ENCODE data around the gene EEF2K. TPM values are rescaled to one million over a fixed set of nuclear protein-coding genes. Genes with fewer than 3 reads are reported as not detected.
A peak's percentile ranks its signal among the peaks of the same experiment; 100 is the strongest.

EEF2K gene
- total and polyA plus RNA-seq, 2 of the 13 experiments (the other 11 are each of a cell fraction or from before 2014, with no cell fraction given): 22.0 to 23.8 TPM

DNA sequence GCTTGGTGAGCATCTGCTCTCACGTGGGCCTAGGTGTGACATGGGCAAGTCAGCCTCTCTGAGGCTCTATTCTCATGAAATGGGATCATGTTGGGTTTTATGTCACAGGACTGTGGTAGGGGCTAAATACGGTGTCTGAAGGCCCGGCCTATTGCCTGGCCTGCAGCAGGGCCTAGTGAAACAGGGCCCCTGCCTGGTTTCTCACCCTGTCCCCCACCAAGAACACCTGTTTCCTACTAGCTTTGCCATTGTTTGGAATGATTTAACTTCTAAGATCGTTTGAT, 120.2 kb downstream of the EEF2K start:
- H3K79me2 ChIP-seq (ENCODE audit: insufficient read depth, low read length): peaks cover 11% of the 10 kb centered on the region
- no peaks in the 10 kb centered on the region for H3K9me3 ChIP-seq (ENCODE audit: low read length)
- ChIA-PET CTCF (ENCODE audit: low intra/inter-chr PET ratio, low total read pairs) (no interaction called here), POLR2A (interaction anchor here (1.4 kb wide), 1 partner anchor 27 kb away, joined by 3 read pairs; no protein-coding TSS in a partner anchor)
- no peak overlapping the region for H3K27ac ChIP-seq (ENCODE audit: extremely low read length, insufficient read depth, low read length)
- no peaks in the 10 kb centered on the region for H3K4me1 ChIP-seq (ENCODE audit: insufficient read depth, low read length)
- H3K4me2 ChIP-seq (ENCODE audit: low read depth, low read length): no peak overlapping the region
- no peak for FAIRE-seq
- no peak overlapping the region for H3K9ac ChIP-seq (ENCODE audit: insufficient read depth, low read depth, low read length)
- BruUV-seq (replicated peaks): no TSS peak
- TF ChIP-seq NR2F6 (IDR thresholded peaks at IDR 0.05) (no peak), NR2F6 (CRISPR knock-in tag; IDR thresholded peaks at IDR 0.05) (no peak), RBM22 (optimal IDR thresholded peaks at IDR 0.05; ENCODE audit: low read length) (peak; percentile 80), ZNF660 (CRISPR knock-in tag; IDR thresholded peaks at IDR 0.05; ENCODE audit: borderline replicate concordance, low read depth) (no peak), ZSCAN30 (CRISPR knock-in tag; IDR thresholded peaks at IDR 0.05) (no peak), ZNF251 (CRISPR knock-in tag; IDR thresholded peaks at IDR 0.05) (no peak), POLR2G (IDR thresholded peaks at IDR 0.05; ENCODE audit: low read depth, low read length) (0 out of 2 replicates have a peak, but pooled peaks have one; percentile 1)
- TF ChIP-seq, protein P1, sequence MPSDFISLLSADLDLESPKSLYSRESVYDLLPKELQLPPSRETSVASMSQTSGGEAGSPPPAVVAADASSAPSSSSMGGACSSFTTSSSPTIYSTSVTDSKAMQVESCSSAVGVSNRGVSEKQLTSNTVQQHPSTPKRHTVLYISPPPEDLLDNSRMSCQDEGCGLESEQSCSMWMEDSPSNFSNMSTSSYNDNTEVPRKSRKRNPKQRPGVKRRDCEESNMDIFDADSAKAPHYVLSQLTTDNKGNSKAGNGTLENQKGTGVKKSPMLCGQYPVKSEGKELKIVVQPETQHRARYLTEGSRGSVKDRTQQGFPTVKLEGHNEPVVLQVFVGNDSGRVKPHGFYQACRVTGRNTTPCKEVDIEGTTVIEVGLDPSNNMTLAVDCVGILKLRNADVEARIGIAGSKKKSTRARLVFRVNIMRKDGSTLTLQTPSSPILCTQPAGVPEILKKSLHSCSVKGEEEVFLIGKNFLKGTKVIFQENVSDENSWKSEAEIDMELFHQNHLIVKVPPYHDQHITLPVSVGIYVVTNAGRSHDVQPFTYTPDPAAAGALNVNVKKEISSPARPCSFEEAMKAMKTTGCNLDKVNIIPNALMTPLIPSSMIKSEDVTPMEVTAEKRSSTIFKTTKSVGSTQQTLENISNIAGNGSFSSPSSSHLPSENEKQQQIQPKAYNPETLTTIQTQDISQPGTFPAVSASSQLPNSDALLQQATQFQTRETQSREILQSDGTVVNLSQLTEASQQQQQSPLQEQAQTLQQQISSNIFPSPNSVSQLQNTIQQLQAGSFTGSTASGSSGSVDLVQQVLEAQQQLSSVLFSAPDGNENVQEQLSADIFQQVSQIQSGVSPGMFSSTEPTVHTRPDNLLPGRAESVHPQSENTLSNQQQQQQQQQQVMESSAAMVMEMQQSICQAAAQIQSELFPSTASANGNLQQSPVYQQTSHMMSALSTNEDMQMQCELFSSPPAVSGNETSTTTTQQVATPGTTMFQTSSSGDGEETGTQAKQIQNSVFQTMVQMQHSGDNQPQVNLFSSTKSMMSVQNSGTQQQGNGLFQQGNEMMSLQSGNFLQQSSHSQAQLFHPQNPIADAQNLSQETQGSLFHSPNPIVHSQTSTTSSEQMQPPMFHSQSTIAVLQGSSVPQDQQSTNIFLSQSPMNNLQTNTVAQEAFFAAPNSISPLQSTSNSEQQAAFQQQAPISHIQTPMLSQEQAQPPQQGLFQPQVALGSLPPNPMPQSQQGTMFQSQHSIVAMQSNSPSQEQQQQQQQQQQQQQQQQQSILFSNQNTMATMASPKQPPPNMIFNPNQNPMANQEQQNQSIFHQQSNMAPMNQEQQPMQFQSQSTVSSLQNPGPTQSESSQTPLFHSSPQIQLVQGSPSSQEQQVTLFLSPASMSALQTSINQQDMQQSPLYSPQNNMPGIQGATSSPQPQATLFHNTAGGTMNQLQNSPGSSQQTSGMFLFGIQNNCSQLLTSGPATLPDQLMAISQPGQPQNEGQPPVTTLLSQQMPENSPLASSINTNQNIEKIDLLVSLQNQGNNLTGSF (CRISPR knock-in tag; IDR thresholded peaks at IDR 0.05): no peak
- H3K36me3 ChIP-seq (replicated peaks in 1 of 2; ENCODE audit: control insufficient read depth in 1 of 2, insufficient read depth in 2 of 2, low read length in 2 of 2): peaks cover 75 to 98% of the 10 kb centered on the region in 2 experiments
- no peak overlapping the region for H3K4me3 ChIP-seq (replicated peaks in 1 of 3; ENCODE audit: insufficient read depth in 1 of 3, low read depth in 2 of 3, low read length in 3 of 3)
- H3K27me3 ChIP-seq (ENCODE audit: control insufficient read depth in 1 of 2, insufficient read depth in 2 of 2, low read length in 2 of 2): no peaks in the 10 kb centered on the region
- DNase-seq (ENCODE audit: low spot score): no peak
- WGBS (ENCODE audit: low lambda C conversion rate): 91% methylated on average over 4 of the region's 4 CpGs
- intact Hi-C loops (cut with micrococcal nuclease; ENCODE audit: unreplicated experiment) (no loop called here), in situ Hi-C loops (cut with HindIII; ENCODE audit: extremely low pct_ligation_motif_present, low pct_unique_long_range_greater_than_20kb) (loop anchor here (25.0 kb wide), 2 partner anchors 764 to 1164 kb away; partner anchors contain the start of genes DNAH3 and LDAF1)
- H2AFZ ChIP-seq (ENCODE audit: low read length): no peak overlapping the region
- H4K20me1 ChIP-seq (ENCODE audit: insufficient read depth, low read length): peaks cover 21% of the 10 kb centered on the region; the same call in 1 of the 2 replicates
- no peak for ATAC-seq

Measured in HepG2 (cell line).